ENCODE measurements around the gene SOCS6. TPM values are rescaled to one million over a fixed set of nuclear protein-coding genes. Genes with fewer than 3 reads are reported as not detected.

SOCS6 gene
- total and polyA plus RNA-seq, 4 donors, result 5.5 to 30.1 (median 8.7) TPM

DNA sequence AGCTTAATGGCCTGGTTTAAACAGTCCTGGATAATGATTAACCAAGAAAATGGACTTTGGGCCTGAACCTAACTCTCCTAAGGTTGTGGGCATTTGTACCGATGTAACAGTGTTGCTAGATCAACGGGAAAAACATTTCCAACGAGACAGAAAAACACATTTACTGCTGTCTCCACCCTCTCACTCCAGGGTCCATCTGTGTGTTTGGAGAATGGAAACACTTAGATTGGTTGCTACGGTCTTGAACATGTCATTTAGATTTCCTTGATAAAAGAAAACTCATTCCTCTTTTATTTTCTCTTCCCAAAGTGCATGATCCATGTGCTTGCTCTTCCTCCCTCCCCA is 88.0 kb downstream of the SOCS6 start (continued):
- TF ChIP-seq, protein P1, sequence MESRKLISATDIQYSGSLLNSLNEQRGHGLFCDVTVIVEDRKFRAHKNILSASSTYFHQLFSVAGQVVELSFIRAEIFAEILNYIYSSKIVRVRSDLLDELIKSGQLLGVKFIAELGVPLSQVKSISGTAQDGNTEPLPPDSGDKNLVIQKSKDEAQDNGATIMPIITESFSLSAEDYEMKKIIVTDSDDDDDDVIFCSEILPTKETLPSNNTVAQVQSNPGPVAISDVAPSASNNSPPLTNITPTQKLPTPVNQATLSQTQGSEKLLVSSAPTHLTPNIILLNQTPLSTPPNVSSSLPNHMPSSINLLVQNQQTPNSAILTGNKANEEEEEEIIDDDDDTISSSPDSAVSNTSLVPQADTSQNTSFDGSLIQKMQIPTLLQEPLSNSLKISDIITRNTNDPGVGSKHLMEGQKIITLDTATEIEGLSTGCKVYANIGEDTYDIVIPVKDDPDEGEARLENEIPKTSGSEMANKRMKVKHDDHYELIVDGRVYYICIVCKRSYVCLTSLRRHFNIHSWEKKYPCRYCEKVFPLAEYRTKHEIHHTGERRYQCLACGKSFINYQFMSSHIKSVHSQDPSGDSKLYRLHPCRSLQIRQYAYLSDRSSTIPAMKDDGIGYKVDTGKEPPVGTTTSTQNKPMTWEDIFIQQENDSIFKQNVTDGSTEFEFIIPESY (IDR thresholded peaks at IDR 0.05), result peak; percentile 85
- TF ChIP-seq NR2F2 (IDR thresholded peaks at IDR 0.05), result peak; percentile 40

DNA sequence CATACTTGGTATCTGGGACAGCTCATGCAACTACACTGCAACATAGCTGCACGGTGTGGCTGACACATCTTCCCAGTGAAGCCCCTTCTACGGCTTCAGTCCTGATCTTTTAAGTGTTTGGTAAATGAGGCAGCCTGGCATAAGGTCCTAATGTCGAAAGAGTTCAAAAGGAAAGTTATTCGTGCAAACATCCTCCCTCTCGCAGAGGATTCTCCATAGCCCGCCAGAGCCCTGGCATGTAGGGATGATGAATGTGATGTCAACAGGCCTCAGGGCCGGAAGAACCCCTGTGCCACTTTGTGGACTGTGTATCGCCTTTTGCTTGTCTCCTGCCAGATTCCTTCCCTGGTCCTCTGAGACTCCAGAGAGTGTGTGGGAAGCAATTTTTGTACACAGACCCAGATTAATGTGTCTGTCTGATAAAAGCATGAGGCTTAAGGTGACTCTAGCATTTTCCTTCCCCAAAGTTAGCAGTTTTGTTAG is 88.5 kb downstream of the SOCS6 start:
- Histone ChIP-seq H3K9ac (ENCODE audit: low read depth in 1 of 2, low read length in 2 of 2) (peak overlapping the region; percentile 8 to 13), H3K36me3 (ENCODE audit: control insufficient read depth in 4 of 4, insufficient read depth in 3 of 4, low read depth in 1 of 4, low read length in 3 of 4) (no peaks in the 10 kb centered on the region), H3K9me3 (ENCODE audit: control insufficient read depth in 4 of 4, low read length in 3 of 4) (no peaks in the 10 kb centered on the region), H3K27ac (ENCODE audit: low read depth in 1 of 2, low read length in 2 of 2) (peak overlapping the region; percentile 84 to 96), H3K4me1 (ENCODE audit: control insufficient read depth in 4 of 4, insufficient read depth in 4 of 4, low read length in 3 of 4) (peaks cover 0 to 28% (median 6%) of the 10 kb centered on the region in 4 donors), H3K4me3 (ENCODE audit: low read depth in 1 of 3, low read length in 3 of 3) (peak overlapping the region in 1 of 3 donors; percentile 4), H3K27me3 (ENCODE audit: control insufficient read depth in 4 of 4, insufficient read depth in 4 of 4, low read length in 3 of 4) (no peaks in the 10 kb centered on the region)
- TF ChIP-seq, protein P1 (IDR thresholded peaks at IDR 0.05), result no peak
- no peak for TF ChIP-seq YY1 (IDR thresholded peaks at IDR 0.05)
- TF ChIP-seq, protein P2, sequence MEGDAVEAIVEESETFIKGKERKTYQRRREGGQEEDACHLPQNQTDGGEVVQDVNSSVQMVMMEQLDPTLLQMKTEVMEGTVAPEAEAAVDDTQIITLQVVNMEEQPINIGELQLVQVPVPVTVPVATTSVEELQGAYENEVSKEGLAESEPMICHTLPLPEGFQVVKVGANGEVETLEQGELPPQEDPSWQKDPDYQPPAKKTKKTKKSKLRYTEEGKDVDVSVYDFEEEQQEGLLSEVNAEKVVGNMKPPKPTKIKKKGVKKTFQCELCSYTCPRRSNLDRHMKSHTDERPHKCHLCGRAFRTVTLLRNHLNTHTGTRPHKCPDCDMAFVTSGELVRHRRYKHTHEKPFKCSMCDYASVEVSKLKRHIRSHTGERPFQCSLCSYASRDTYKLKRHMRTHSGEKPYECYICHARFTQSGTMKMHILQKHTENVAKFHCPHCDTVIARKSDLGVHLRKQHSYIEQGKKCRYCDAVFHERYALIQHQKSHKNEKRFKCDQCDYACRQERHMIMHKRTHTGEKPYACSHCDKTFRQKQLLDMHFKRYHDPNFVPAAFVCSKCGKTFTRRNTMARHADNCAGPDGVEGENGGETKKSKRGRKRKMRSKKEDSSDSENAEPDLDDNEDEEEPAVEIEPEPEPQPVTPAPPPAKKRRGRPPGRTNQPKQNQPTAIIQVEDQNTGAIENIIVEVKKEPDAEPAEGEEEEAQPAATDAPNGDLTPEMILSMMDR (IDR thresholded peaks at IDR 0.05; ENCODE audit: low read depth, low read length, missing input control), result no peak
- TF ChIP-seq FOXA2 (IDR thresholded peaks at IDR 0.05), result no peak
- DNase-seq (ENCODE audit: low spot score), result no peak
- WGBS, result 21% methylated on average over 8 of the region's 8 CpGs

DNA sequence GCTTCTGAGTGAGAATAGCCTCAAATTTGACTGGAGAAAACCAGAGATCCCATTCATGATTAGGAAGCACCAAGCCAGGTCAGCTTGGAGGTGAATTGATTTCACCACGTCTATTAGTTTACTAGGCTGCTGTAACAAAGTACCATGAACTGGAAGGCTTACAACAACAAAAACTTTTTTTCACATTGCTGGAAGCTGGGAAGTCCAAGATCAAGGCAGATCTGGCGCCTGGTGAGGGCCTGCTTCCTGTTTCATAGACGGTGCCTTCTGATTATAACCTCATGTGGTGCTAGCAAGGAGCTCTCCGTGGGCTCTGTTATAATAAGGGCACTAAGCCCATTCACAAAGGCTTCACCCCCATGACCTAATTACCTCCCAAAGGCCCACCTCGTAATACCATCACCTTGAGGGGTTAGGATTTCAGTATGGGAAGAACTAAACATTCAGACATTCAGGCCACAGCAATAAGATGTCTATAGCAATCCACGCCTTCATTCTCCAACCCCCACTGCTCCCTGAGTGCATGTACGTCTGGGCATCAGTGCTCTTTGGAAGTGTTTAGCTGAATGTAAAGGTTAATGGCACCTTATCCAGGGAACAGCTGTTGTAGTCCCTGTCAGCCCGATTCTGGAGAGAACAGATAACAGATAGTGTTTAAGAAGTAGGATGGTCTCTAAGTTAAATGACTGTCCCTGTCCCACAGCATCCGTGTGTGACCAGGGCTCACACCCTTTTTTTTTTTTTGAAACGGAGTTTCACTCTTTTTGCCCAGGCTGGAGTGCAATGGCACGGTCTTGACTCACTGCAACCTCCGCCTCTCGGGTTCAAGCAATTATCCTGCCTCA is 89.2 kb downstream of the SOCS6 start:
- peaks cover 0 to 28% (median 6%) of the 10 kb centered on the region in 4 donors for H3K4me1 ChIP-seq (ENCODE audit: control insufficient read depth in 4 of 4, insufficient read depth in 4 of 4, low read length in 3 of 4)
- H3K9ac ChIP-seq (ENCODE audit: low read depth in 1 of 2, low read length in 2 of 2), result peak overlapping the region; percentile 8 to 20
- no peaks in the 10 kb centered on the region for H3K36me3 ChIP-seq (ENCODE audit: control insufficient read depth in 4 of 4, insufficient read depth in 3 of 4, low read depth in 1 of 4, low read length in 3 of 4)
- WGBS, result 60% methylated on average over 13 of the region's 13 CpGs
- no peak overlapping the region for H3K4me3 ChIP-seq (ENCODE audit: low read depth in 1 of 3, low read length in 3 of 3)
- H3K27ac ChIP-seq (ENCODE audit: low read depth in 1 of 2, low read length in 2 of 2), result peak overlapping the region; percentile 84 to 96
- no peaks in the 10 kb centered on the region for H3K27me3 ChIP-seq (ENCODE audit: control insufficient read depth in 4 of 4, insufficient read depth in 4 of 4, low read length in 3 of 4)
- no peak for DNase-seq (ENCODE audit: low spot score)
- H3K9me3 ChIP-seq (ENCODE audit: control insufficient read depth in 4 of 4, low read length in 3 of 4), result no peaks in the 10 kb centered on the region
- TF ChIP-seq HNF4A (conservative IDR thresholded peaks at IDR 0.05) (peak; percentile 52 to 70), RXRA (IDR thresholded peaks at IDR 0.05) (peak; percentile 62 to 74), JUND (IDR thresholded peaks at IDR 0.05) (peak in 1 of 2 donors; percentile 35), GABPA (IDR thresholded peaks at IDR 0.05 in 1 of 2, conservative IDR thresholded peaks at IDR 0.05 in 1 of 2) (no peak), FOXA1 (IDR thresholded peaks at IDR 0.05) (no peak), TAF1 (conservative IDR thresholded peaks at IDR 0.05) (no peak), RAD21 (IDR thresholded peaks at IDR 0.05) (peak; percentile 16 to 55), HNF4G (IDR thresholded peaks at IDR 0.05) (peak; percentile 16), NR2F2 (IDR thresholded peaks at IDR 0.05) (peak; percentile 19)
- TF ChIP-seq, protein P3, sequence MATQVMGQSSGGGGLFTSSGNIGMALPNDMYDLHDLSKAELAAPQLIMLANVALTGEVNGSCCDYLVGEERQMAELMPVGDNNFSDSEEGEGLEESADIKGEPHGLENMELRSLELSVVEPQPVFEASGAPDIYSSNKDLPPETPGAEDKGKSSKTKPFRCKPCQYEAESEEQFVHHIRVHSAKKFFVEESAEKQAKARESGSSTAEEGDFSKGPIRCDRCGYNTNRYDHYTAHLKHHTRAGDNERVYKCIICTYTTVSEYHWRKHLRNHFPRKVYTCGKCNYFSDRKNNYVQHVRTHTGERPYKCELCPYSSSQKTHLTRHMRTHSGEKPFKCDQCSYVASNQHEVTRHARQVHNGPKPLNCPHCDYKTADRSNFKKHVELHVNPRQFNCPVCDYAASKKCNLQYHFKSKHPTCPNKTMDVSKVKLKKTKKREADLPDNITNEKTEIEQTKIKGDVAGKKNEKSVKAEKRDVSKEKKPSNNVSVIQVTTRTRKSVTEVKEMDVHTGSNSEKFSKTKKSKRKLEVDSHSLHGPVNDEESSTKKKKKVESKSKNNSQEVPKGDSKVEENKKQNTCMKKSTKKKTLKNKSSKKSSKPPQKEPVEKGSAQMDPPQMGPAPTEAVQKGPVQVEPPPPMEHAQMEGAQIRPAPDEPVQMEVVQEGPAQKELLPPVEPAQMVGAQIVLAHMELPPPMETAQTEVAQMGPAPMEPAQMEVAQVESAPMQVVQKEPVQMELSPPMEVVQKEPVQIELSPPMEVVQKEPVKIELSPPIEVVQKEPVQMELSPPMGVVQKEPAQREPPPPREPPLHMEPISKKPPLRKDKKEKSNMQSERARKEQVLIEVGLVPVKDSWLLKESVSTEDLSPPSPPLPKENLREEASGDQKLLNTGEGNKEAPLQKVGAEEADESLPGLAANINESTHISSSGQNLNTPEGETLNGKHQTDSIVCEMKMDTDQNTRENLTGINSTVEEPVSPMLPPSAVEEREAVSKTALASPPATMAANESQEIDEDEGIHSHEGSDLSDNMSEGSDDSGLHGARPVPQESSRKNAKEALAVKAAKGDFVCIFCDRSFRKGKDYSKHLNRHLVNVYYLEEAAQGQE (IDR thresholded peaks at IDR 0.05), result no peak
- TF ChIP-seq, protein P4, sequence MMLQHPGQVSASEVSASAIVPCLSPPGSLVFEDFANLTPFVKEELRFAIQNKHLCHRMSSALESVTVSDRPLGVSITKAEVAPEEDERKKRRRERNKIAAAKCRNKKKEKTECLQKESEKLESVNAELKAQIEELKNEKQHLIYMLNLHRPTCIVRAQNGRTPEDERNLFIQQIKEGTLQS (IDR thresholded peaks at IDR 0.05), result peak; percentile 36
- TF ChIP-seq, protein P2 (IDR thresholded peaks at IDR 0.05; ENCODE audit: low read depth, low read length, missing input control), result no peak

Measured in liver (tissue), 9 donors.